NCI-H524 treated with DMSO at 0.1 percent for 48 hours (cell line): ENCODE results near the gene WBP1L.
"Not testable (repeated sequence)": the region's sequence is repeated elsewhere in the genome, so short reads cannot be mapped to it uniquely, and the experiment has no call there.

ENCODE experiments used
- DNase-seq: peaks from one replicate; lab custom pipeline; 2025; lab: John Stamatoyannopoulos, UW

The WBP1L gene

GRCh38 chr10:102811346-102811745 lies 67.6 kb downstream of the WBP1L start:
- no peak for DNase-seq

DNA sequence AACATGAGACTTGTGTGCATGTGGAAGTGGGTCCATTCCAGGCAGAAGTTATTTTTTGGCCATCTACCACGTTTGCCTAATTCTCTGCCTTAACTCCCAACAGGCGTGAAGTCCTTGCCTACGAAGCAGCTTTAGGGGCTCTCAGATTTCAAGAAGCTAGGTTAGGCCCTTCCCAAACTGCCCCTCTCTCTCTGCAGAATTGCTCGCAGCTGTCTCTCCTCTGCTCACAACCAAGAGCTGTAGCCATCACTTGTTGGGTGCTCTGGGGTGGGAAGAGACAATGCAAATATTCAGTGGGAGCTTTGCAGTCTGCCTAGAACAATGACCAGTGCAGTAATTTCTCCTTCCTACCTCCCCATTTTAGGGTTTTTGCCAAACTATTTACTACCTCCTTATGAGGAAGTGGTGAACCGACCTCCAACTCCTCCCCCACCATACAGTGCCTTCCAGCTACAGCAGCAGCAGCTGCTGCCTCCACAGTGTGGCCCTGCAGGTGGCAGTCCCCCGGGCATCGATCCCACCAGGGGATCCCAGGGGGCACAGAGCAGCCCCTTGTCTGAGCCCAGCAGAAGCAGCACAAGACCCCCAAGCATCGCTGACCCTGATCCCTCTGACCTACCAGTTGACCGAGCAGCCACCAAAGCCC lies 68.6 kb downstream of the WBP1L start:
- DNase-seq: no peak

DNA sequence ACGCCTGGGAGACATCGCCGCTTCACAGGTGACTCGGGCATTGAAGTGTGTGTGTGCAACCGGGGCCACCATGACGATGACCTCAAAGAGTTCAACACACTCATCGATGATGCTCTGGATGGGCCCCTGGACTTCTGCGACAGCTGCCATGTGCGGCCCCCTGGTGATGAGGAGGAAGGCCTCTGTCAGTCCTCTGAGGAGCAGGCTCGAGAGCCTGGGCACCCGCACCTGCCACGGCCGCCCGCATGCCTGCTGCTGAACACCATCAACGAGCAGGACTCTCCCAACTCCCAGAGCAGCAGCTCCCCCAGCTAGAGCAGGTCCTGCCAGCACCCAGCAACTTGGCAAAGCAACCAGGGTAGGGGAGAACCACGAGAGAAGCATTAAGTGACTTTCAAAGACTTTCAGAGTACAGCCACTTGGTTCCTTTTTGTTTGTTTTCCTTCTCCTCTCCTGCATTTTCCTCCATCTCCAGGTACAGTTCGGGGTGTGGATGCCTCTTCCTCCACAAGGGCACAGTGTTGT lies 69.3 kb downstream of the WBP1L start:
- DNase-seq: no peak

DNA sequence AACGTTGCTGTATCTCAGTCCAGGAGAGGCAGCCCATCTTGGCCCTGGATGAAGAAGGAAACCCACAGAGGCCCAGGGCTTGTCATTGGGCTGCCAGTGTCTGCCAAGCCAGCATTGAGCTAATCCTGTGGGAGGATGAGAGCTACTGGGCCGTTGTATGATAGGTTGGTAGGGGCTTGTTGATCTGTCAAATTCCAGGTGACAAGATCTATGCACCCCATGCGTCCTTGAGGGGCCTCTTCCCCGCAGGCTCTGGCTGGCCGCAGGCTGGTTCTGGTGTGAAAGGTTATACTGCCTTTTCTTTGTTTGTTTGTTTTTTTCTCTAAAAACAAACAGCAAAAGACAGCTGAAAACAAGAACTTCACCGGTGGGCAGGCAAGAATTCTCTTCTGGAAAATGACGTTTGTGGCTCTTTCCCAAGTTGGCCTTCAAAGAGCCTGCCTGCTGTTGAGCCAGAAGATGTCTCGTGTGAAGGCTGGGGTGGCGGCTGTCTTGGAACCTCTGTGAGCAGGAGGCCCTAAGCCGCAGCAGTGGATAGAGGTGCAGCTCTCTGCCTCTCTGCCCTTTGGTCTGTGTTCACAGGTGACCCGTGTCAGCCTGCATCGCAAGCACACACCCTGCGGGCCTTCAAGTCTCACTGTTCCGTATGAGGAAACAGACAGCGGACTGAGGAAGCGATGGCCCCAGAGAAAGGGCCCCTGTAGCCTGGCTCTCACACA lies 70.1 kb downstream of the WBP1L start:
- DNase-seq: no peak

DNA sequence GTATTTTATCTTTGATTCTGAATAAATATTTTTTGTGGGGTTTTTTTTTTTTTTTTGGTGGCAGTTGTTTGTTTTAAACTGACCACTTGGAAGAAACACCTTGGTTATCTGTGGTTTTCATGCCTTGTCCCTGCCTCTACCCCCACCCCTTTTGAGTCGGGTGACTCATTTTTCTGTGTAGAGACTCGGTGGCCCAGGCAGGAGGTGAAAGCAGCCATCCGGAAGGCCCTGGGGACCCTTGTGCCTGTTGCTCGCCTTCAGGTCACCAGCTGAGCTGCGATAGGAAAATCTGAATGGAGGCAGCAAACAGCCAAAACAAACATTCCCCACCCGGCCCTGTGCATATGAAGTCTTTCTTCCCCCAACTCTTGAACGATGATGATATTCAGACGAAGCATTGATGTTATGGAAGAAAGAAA lies 70.7 kb downstream of the WBP1L start:
- DNase-seq: no peak

GRCh38 chr10:102814873-102815661 lies 71.3 kb downstream of the WBP1L start:
- DNase-seq: no peak

- DNase-seq: no peak
These were observed 72.2 kb downstream of the WBP1L start for GRCh38 chr10:102815790-102816549.

DNA sequence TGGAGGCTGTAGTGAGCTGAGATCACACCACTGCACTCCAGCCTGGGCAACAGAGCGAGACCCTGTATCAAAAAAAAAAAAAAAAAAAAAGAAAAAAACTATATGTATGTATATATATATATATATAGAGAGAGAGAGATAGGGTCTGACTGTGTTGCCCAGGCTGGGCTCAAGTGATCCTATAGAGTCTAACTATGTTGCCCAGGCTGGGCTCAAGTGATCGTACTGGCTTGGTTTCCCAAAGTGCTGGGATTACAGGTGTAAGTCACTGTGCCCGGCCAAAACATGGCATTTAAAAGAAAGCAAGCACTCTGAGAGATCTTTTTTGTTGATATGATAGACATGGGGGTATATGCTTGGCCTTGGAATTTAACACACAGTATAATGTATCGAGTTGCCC lies 73.4 kb downstream of the WBP1L start:
- no peak for DNase-seq

- no peak for DNase-seq
These were observed 75.3 kb downstream of the WBP1L start for GRCh38 chr10:102819054-102819453.

GRCh38 chr10:102820008-102820407 lies 76.3 kb downstream of the WBP1L start:
- not testable (repeated sequence) for DNase-seq

DNA sequence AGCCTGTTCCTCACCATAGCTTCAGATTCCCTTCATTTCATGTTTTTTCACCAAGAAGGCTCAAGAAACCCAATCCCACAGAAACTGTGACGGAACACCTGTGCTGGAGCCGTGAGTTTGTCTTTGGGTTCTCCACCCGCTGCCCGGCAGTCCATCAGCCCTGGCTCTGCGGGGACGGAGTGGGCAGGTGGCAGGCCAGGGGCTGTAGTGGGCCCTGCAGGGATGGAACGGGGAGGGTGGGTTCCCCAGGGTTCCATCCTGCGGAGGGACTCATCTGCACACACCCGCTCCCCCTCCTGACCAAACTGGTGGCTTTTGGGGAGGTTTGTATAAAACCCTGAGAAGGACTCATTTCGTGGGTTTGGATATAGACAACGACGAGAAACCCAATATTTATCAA lies 78.5 kb downstream of the WBP1L start:
- no peak for DNase-seq

GRCh38 chr10:102824664-102825063 lies 80.9 kb downstream of the WBP1L start:
- DNase-seq: no peak

GRCh38 chr10:102826148-102826796 lies 82.5 kb downstream of the WBP1L start:
- no peak for DNase-seq

GRCh38 chr10:102827597-102827975 lies 83.8 kb downstream of the WBP1L start:
- no peak for DNase-seq

GRCh38 chr10:102831322-102832071 lies 87.7 kb downstream of the WBP1L start:
- no peak for DNase-seq

DNA sequence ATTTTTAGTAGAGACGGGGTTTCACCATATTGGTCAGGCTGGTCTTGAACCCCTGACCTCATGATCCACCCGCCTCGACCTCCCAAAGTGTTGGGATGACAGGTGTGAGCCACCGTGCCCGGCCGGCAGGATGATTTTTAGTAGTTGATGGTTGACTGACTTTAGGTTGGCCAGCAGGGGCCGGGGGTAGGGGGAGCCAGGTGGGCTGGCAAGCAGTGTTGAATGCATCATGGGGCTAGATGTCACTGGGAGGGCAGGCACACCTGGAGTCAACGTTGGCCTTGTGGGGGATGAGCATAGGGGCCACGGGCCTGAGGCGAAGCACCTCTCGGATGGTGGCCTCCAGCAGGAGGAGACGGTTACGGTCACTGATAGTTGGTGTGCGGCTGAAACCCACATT lies 88.5 kb downstream of the WBP1L start:
- DNase-seq: no peak

DNA sequence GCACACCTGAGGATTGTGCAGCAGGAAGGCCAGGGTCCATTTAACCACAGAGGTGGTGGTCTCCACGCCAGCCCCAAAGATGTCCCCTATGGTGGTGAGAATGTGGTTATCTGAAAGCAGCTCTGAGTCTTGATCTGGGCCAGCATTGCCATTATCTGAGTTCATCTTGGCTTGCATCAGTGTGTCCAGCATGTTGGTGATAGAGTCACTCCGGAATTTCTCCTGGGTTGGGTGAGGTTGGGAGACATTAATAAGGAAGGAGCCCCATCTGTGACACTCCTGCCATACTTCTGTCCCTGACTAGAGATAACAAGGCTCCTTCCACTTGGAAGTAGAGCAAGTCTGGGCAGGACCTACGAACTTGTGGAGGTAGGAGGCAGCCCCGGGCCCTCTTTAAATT lies 89.2 kb downstream of the WBP1L start:
- DNase-seq: no peak

DNA sequence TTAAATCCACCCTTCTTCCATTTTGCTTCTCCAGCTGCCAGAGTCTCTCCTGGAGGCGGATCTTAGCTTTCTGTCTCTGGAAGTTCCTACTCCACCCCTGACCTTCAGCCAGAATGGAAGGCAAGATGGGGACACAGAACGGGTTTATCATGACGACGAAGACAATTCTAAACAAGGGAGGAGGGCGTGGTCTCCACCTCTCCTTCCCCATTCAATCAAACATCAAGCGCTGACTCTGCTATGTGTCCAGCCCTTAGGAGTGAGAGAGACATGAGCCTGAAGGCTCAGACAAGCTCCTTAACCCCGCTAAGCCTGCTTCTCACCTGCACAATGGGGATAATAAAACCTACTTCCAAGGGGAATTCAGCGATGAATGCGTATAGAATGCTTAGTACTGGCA lies 90.4 kb downstream of the WBP1L start:
- no peak for DNase-seq

GRCh38 chr10:102835007-102835482 lies 91.3 kb downstream of the WBP1L start:
- no peak for DNase-seq

DNA sequence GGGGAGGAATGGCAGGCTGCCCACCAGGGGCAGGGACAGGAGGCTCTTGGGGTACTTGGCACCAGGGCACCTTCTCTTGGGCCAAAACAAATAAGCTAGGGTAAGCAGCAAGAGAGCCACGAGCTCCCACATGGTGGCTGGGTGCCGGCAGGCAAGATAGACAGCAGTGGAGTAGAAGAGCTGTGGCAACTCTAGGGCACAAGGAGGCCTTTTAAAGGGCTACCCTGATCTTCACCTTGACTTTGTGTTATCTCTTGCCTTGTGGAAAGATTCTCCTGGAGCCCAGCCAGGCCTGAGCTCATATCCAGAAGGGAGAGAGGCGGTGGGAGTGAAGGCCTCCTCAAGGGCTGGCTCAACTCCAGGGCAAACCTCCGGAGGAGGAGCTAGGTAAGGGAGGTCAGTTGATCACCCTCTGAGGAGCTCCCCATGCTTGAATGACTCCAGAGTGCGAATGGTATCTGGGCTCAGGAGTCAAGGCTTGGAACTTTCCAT lies 93.5 kb downstream of the WBP1L start, which contains the start of gene CYP17A1:
Gene CYP17A1, minus strand, starts transcription at position 184 of the 492 bp plus-strand sequence. Its CDS starts 52 bp downstream, at position 132.
- no peak for DNase-seq
